IMR-90 (cell line): ENCODE data around the gene GLRX2. TPM values are rescaled to one million over a fixed set of nuclear protein-coding genes. Genes with fewer than 3 reads are reported as not detected.
A peak's percentile ranks its signal among the peaks of the same experiment; 100 is the strongest.

Experiments used
- ATAC-seq: fragments of 200-7000 bp; cut with Tn5 transposase; 2 replicates; pipeline ENCODE4 v1.9.1; 2020; ENCODE audit warnings: low read depth, mild to moderate bottlenecking, moderate library complexity
- BruUV-seq: library from RNA; stranded (reverse); fragments of 400-500 nt; replicated peaks from 2 replicates; lab custom pipeline; 2021; lab: Mats Ljungman, UMichigan
- CTCF ChIA-PET: fragments of 300-600 bp; formaldehyde crosslinking; extraction: SDS; loops from one replicate; lab custom pipeline; 2021; ENCODE audit warnings: antibody characterized with exemption; lab: Yijun Ruan, JAX
- POLR2A ChIA-PET: fragments of 300-600 bp; sonication (Branson Sonifier 250); formaldehyde crosslinking; loops from one replicate; lab custom pipeline; 2022; ENCODE audit warnings: antibody characterized with exemption; ENCODE audit not compliant: unreplicated experiment; lab: Charles Lee
- DNase-seq: peaks from one replicate; pipeline ENCODE4 v3.0.0; 2013
- H2AFZ ChIP-seq: replicated peaks from 2 replicates; pipeline ENCODE3; 2013; ENCODE audit warnings: low read length, mild to moderate bottlenecking; ENCODE audit not compliant: poor library complexity
- H2AK5ac ChIP-seq: 2 replicates; pipeline ENCODE4 v1.6.1; 2013; ENCODE audit warnings: low read depth, low read length, inconsistent platforms
- H2AK9ac ChIP-seq: replicated peaks from 2 replicates; pipeline ENCODE3; 2013; ENCODE audit warnings: mild to moderate bottlenecking, low read depth, low read length, moderate library complexity; ENCODE audit not compliant: poor library complexity
- H2BK120ac ChIP-seq: 2 replicates; pipeline ENCODE4 v1.6.1; 2013; ENCODE audit warnings: low read depth, low read length, inconsistent platforms
- H2BK15ac ChIP-seq: 3 replicates; pipeline ENCODE4 v1.6.1; 2013; ENCODE audit warnings: low read depth, low read length, inconsistent platforms
- H2BK20ac ChIP-seq: 2 replicates; pipeline ENCODE4 v1.6.1; 2013; ENCODE audit warnings: low read depth, mild to moderate bottlenecking, inconsistent platforms, low read length, moderate library complexity
- H2BK5ac ChIP-seq: 2 replicates; pipeline ENCODE4 v1.6.1; 2013; ENCODE audit warnings: mild to moderate bottlenecking, low read depth, low read length, inconsistent platforms; ENCODE audit not compliant: poor library complexity, severe bottlenecking
- H3K14ac ChIP-seq: replicated peaks from 2 replicates; pipeline ENCODE4 v1.6.1; 2013; ENCODE audit warnings: low read depth, low read length, inconsistent platforms
- H3K18ac ChIP-seq: 2 replicates; pipeline ENCODE4 v1.6.1; 2013; ENCODE audit warnings: low read depth, low read length, control low read depth
- H3K23ac ChIP-seq: 2 replicates; pipeline ENCODE4 v1.6.1; 2013; ENCODE audit warnings: low read depth, low read length, inconsistent platforms
- H3K27ac ChIP-seq: 2 replicates; pipeline ENCODE4 v1.5.1; 2013; ENCODE audit warnings: mild to moderate bottlenecking, control low read depth, low read length; ENCODE audit not compliant: insufficient read depth
- H3K27me3 ChIP-seq: 2 replicates; pipeline ENCODE4 v1.6.1; 2013; ENCODE audit warnings: low read length; ENCODE audit not compliant: control insufficient read depth, insufficient read depth
- H3K36me3 ChIP-seq: 2 replicates; pipeline ENCODE4 v1.6.1; 2013; ENCODE audit warnings: low read length, mixed read lengths; ENCODE audit not compliant: control insufficient read depth, insufficient read depth
- H3K4ac ChIP-seq: 2 replicates; pipeline ENCODE4 v1.6.1; 2013; ENCODE audit warnings: low read depth, low read length, inconsistent platforms
- H3K4me1 ChIP-seq: 2 replicates; pipeline ENCODE4 v1.6.1; 2013; ENCODE audit warnings: low read length, mixed read lengths; ENCODE audit not compliant: control insufficient read depth, insufficient read depth
- H3K4me2 ChIP-seq: 2 replicates; pipeline ENCODE4 v1.6.1; 2013; ENCODE audit warnings: low read depth, mild to moderate bottlenecking, control low read depth, low read length, moderate library complexity
- H3K4me3 ChIP-seq: 2 replicates; pipeline ENCODE4 v1.5.1; 2013; ENCODE audit warnings: low read depth, mild to moderate bottlenecking, control low read depth, low read length, moderate library complexity; ENCODE audit not compliant: insufficient read depth
- H3K56ac ChIP-seq: 2 replicates; pipeline ENCODE4 v1.6.1; 2013; ENCODE audit warnings: low read length, inconsistent platforms; ENCODE audit not compliant: insufficient read depth; ENCODE audit errors: extremely low read depth
- H3K79me1 ChIP-seq, 2 experiments: 2 replicates each; pipeline ENCODE4 v1.6.1; 2013; ENCODE audit warnings: low read length in 2 of 2, inconsistent platforms in 1 of 2, low read depth in 1 of 2
- H3K9ac ChIP-seq: 2 replicates; pipeline ENCODE4 v1.6.1; 2013; ENCODE audit warnings: low read depth, low read length, control low read depth
- H3K9me1 ChIP-seq: 2 replicates; pipeline ENCODE4 v1.6.1; 2013; ENCODE audit warnings: low read length, inconsistent platforms; ENCODE audit not compliant: insufficient read depth
- H3K9me3 ChIP-seq: 2 replicates; pipeline ENCODE4 v1.6.1; 2013; ENCODE audit warnings: low read length; ENCODE audit not compliant: control insufficient read depth, insufficient read depth
- H4K20me1 ChIP-seq: 2 replicates; pipeline ENCODE4 v1.6.1; 2013; ENCODE audit warnings: low read length, inconsistent platforms; ENCODE audit not compliant: insufficient read depth
- H4K5ac ChIP-seq: 2 replicates; pipeline ENCODE4 v1.6.1; 2013; ENCODE audit warnings: mild to moderate bottlenecking, low read depth, low read length, control low read depth
- H4K8ac ChIP-seq, 2 experiments: 2 replicates each; pipeline ENCODE4 v1.6.1; 2013; ENCODE audit warnings: low read depth in 2 of 2, low read length in 2 of 2, control low read depth in 1 of 2, inconsistent platforms in 1 of 2
- H4K91ac ChIP-seq: 2 replicates; pipeline ENCODE4 v1.6.1; 2013; ENCODE audit warnings: low read depth, low read length, inconsistent platforms; ENCODE audit not compliant: insufficient read depth
- CEBPB ChIP-seq: IDR thresholded peaks from 2 replicates; pipeline ENCODE4 v1.6.1; 2012; ENCODE audit warnings: low read depth, low read length, improper control_type of control experiment
- CHD1 ChIP-seq: IDR thresholded peaks from 2 replicates; pipeline ENCODE4 v1.6.1; 2012; ENCODE audit warnings: low read depth, low read length, improper control_type of control experiment
- MAFK ChIP-seq: IDR thresholded peaks from 2 replicates; pipeline ENCODE4 v1.6.1; 2012; ENCODE audit warnings: low read depth, low read length, improper control_type of control experiment
- MAZ ChIP-seq: IDR thresholded peaks from 2 replicates; pipeline ENCODE4 v1.6.1; 2012; ENCODE audit warnings: low read depth, mild to moderate bottlenecking, low read length, improper control_type of control experiment, moderate library complexity, borderline replicate concordance
- MXI1 ChIP-seq: IDR thresholded peaks from 2 replicates; pipeline ENCODE4 v1.6.1; 2012; ENCODE audit warnings: low read depth, mild to moderate bottlenecking, low read length, moderate library complexity, borderline replicate concordance
- POLR2A ChIP-seq: IDR thresholded peaks from 2 replicates; pipeline ENCODE4 v1.6.1; 2012; ENCODE audit warnings: mild to moderate bottlenecking, low read depth, low read length
- RAD21 ChIP-seq: IDR thresholded peaks from 2 replicates; pipeline ENCODE4 v1.6.1; 2012; ENCODE audit warnings: low read length, improper control_type of control experiment
- RFX5 ChIP-seq: IDR thresholded peaks from 2 replicates; pipeline ENCODE4 v1.8.0; 2012; ENCODE audit warnings: low read depth, mild to moderate bottlenecking, low read length, moderate library complexity
- SMC3 ChIP-seq: fragments of 150-350 bp; IDR thresholded peaks from 2 replicates; pipeline ENCODE4 v1.6.1; 2016; ENCODE audit warnings: low read depth, mild to moderate bottlenecking, antibody characterized with exemption, low read length, moderate library complexity
- WGBS, 2 experiments: methylation state at CpG; one replicate each; pipeline versions ENCODE4 v1.1.5 to v1.1.7; 2013; ENCODE audit warnings: missing lambda C conversion rate in 2 of 2; ENCODE audit not compliant: insufficient read length in 1 of 2; ENCODE audit errors: extremely low coverage in 2 of 2; 5-methylcytosine and 5-hydroxymethylcytosine counted together
- dilution Hi-C: fragments of 300-500 bp; cut with HindIII; formaldehyde crosslinking; loops from one replicate; pipeline ENCODE4 v1.14.3; 2018; ENCODE audit warnings: low sequenced_read_pairs; ENCODE audit not compliant: unreplicated experiment
- in situ Hi-C: fragments of 300-500 bp; cut with MboI; formaldehyde crosslinking; loops from 3 replicates; pipeline ENCODE4 v1.14.3; 2019; ENCODE audit warnings: low sequenced_read_pairs, inconsistent platforms, mixed read lengths
- intact Hi-C: fragments of 100-400 bp; cut with micrococcal nuclease; formaldehyde crosslinking; loops from 2 replicates; pipeline ENCODE4 v1.10.0; 2022
- polyA plus RNA-seq, 3 experiments: library from polyadenylated mRNA; depleted of rRNA; stranded (reverse); fragments of >200 nt; gene quantifications; 2 replicates each; pipeline ENCODE4 v1.2.3, GENCODE V29; 2012; ENCODE audit warnings: low replicate concordance in 1 of 3
- total RNA-seq: library from RNA; depleted of rRNA; stranded (reverse); fragments of >200 nt; gene quantifications from 2 replicates; pipeline ENCODE4 v1.2.3, GENCODE V29; 2012
- TF ChIP-seq, protein P1 (sequence below): conservative IDR thresholded peaks from 2 replicates; pipeline ENCODE4 v1.5.1; 2012; ENCODE audit warnings: mild to moderate bottlenecking, low read depth, low read length, improper control_type of control experiment
- TF ChIP-seq, protein P2 (sequence below): fragments of 150-350 bp; IDR thresholded peaks from 2 replicates; pipeline ENCODE4 v1.6.1; 2017; ENCODE audit warnings: mild to moderate bottlenecking, antibody characterized with exemption, low read length, low read depth
- TF ChIP-seq, protein P3 (sequence below): fragments of 150-350 bp; IDR thresholded peaks from 2 replicates; pipeline ENCODE4 v1.6.1; 2016; ENCODE audit warnings: low read depth, mild to moderate bottlenecking, low read length, moderate library complexity, borderline replicate concordance

GLRX2 gene
- total and polyA plus RNA-seq, 2 of the 4 experiments (the other 2 are of a cell fraction), result 2.0 to 15.9 TPM

DNA sequence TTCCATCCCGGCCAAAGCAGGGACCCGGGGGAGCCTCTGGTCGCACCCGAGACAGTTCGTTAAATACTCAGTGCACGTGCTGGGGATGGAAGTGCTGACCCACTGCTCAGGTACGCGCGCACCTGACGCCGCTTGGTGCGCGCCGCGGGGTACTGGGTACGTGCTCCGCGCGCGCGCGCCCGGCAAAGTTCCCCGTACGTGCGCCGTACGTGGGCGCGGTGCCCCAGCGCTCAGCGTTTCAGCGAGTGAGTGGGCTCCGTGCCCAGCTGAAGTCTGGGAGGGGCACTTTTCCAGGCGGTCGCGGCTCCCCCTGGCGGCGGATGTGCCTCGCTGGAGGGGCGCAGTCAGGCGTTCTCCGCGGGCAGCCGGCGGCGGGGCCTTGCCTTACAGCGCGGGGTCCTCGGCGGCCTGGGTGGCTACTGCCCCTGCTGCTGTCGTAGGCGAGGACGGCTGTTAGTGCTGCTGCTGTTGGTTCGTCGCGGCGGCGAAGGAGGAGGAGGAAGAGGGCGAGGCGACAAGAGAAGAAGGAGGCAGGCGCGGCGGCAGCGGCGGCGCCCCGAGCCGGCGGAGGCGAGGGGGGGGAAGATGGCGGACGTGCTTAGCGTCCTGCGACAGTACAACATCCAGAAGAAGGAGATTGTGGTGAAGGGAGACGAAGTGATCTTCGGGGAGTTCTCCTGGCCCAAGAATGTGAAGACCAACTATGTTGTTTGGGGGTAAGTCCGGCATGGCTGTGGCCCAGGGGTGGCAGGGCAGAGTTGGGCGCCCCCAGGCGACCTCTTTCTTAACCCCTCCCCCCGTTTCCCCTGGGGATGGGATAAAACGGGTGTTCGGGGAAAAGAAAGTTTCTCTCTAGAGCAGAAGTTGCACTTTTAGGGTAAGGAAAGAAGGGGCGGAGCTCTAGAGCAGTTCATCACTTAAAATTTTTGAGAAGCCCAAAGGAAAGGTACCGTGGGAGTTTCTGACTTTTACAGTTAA is 16.7 kb upstream of the GLRX2 start, which contains the start of gene CDC73:
CDC73 (plus strand) TSS at position 416 of the 978 bp plus-strand sequence; CDS start at position 586, 170 bp downstream.
- Histone ChIP-seq H4K20me1 (peaks cover 18% of the 10 kb centered on the region), H3K23ac (peak within 1 kb of the TSS; percentile 98), H3K79me1 (peaks cover 0 to 27% of the 10 kb centered on the region in 2 experiments; a peak in 2 of 4 replicates), H3K27me3 (no peaks in the 10 kb centered on the region), H2BK20ac (peak within 1 kb of the TSS; percentile 57; the same call in 1 of the 2 replicates), H3K4ac (peak within 1 kb of the TSS; percentile 97), H4K91ac (peak within 1 kb of the TSS; percentile 97), H4K8ac (peak within 1 kb of the TSS; percentile 85 to 99), H3K36me3 (peaks cover 11% of the 10 kb centered on the region), H2AFZ (peak within 1 kb of the TSS; percentile 97), H3K9ac (peak within 1 kb of the TSS; percentile 95), H3K27ac (peak within 1 kb of the TSS; percentile 89), H3K4me1 (no peaks in the 10 kb centered on the region), H3K4me3 (peak within 1 kb of the TSS; percentile 71), H2BK5ac (peak within 1 kb of the TSS; percentile 89), H3K9me1 (peaks cover 2% of the 10 kb centered on the region; the same call in 1 of the 2 replicates), H3K4me2 (peak within 1 kb of the TSS; percentile 76), H3K9me3 (no peaks in the 10 kb centered on the region), H3K14ac (peak within 1 kb of the TSS; percentile 98), H3K18ac (peak within 1 kb of the TSS; percentile 80), H4K5ac (peak within 1 kb of the TSS; percentile 80), H3K56ac (peak within 1 kb of the TSS; percentile 99), H2AK5ac (peak within 1 kb of the TSS; percentile 71), H2BK15ac (peak within 1 kb of the TSS; percentile 93; the same call in 1 of the 3 replicates), H2BK120ac (peak within 1 kb of the TSS; percentile 93), H2AK9ac (peak within 1 kb of the TSS; percentile 93)
- intact Hi-C loops, result loop anchor here (1.0 to 5.0 kb wide), 5 partner anchors 17 to 1255 kb away; partner anchors contain the start of genes GLRX2, RGS2, RO60 and UCHL5
- CTCF ChIA-PET, result interaction anchor here (0.6 to 1.1 kb wide), 3 partner anchors 20 to 534 kb away, joined by 4 read pairs; no protein-coding TSS in a partner anchor
- no TSS peak for BruUV-seq
- dilution Hi-C loops, result no loop called here
- DNase-seq (peak; percentile 95), ATAC-seq (peak; percentile 97)
- POLR2A ChIA-PET, result interaction anchor here (0.6 to 2.0 kb wide), 2 partner anchors 10 to 17 kb away, joined by 3 to 5 read pairs; no protein-coding TSS in a partner anchor
- in situ Hi-C loops, result no loop called here
- 0% methylated on average over 37 of the region's 85 CpGs; no CpG with 5 or more reads in 1 of the 2 experiments for WGBS, 2 experiments
- TF ChIP-seq, protein P1, sequence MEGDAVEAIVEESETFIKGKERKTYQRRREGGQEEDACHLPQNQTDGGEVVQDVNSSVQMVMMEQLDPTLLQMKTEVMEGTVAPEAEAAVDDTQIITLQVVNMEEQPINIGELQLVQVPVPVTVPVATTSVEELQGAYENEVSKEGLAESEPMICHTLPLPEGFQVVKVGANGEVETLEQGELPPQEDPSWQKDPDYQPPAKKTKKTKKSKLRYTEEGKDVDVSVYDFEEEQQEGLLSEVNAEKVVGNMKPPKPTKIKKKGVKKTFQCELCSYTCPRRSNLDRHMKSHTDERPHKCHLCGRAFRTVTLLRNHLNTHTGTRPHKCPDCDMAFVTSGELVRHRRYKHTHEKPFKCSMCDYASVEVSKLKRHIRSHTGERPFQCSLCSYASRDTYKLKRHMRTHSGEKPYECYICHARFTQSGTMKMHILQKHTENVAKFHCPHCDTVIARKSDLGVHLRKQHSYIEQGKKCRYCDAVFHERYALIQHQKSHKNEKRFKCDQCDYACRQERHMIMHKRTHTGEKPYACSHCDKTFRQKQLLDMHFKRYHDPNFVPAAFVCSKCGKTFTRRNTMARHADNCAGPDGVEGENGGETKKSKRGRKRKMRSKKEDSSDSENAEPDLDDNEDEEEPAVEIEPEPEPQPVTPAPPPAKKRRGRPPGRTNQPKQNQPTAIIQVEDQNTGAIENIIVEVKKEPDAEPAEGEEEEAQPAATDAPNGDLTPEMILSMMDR, result peak; percentile 98
- TF ChIP-seq, protein P2, sequence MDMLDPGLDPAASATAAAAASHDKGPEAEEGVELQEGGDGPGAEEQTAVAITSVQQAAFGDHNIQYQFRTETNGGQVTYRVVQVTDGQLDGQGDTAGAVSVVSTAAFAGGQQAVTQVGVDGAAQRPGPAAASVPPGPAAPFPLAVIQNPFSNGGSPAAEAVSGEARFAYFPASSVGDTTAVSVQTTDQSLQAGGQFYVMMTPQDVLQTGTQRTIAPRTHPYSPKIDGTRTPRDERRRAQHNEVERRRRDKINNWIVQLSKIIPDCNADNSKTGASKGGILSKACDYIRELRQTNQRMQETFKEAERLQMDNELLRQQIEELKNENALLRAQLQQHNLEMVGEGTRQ, result no peak
- peak; percentile 96; the same call in 1 of the 2 replicates for TF ChIP-seq MAZ
- no peak; the same call in 1 of the 2 replicates for TF ChIP-seq CHD1
- TF ChIP-seq CEBPB, result no peak
- TF ChIP-seq MXI1, result peak; percentile 32; the same call in 1 of the 2 replicates
- no peak for TF ChIP-seq MAFK
- no peak for TF ChIP-seq RFX5
- peak; percentile 86 for TF ChIP-seq RAD21
- TF ChIP-seq SMC3, result peak; percentile 98
- TF ChIP-seq, protein P3, sequence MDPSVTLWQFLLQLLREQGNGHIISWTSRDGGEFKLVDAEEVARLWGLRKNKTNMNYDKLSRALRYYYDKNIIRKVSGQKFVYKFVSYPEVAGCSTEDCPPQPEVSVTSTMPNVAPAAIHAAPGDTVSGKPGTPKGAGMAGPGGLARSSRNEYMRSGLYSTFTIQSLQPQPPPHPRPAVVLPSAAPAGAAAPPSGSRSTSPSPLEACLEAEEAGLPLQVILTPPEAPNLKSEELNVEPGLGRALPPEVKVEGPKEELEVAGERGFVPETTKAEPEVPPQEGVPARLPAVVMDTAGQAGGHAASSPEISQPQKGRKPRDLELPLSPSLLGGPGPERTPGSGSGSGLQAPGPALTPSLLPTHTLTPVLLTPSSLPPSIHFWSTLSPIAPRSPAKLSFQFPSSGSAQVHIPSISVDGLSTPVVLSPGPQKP, result no peak
- TF ChIP-seq POLR2A, result peak; percentile 91
